ENCODE measurements around the gene PELI2. TPM values are rescaled to one million over a fixed set of nuclear protein-coding genes. Genes with fewer than 3 reads are reported as not detected.

PELI2 gene
- total RNA-seq, 4 donors from 2014 or later = 2.5 to 5.8 (median 4.2) TPM

- TF ChIP-seq POLR2A (IDR thresholded peaks at IDR 0.05) (no peak), CTCF (IDR thresholded peaks at IDR 0.05 in 4 of 5, conservative IDR thresholded peaks at IDR 0.05 in 1 of 5) (no peak)
- Histone ChIP-seq H3K27me3 (no peaks in the 10 kb centered on the region), H3K9me3 (no peaks in the 10 kb centered on the region), H3K27ac (no peak overlapping the region), H3K36me3 (no peaks in the 10 kb centered on the region), H3K4me1 (no peaks in the 10 kb centered on the region), H3K4me3 (no peak overlapping the region)
- no peak for ATAC-seq
- in situ Hi-C loops (cut with MboI; ENCODE audit: low sequenced_read_pairs in 4 of 4) (no loop called here), intact Hi-C loops (cut with DNase I; ENCODE audit: low total_unique reads) (no loop called here)
- no peak for DNase-seq
These were observed 19.6 kb downstream of the PELI2 start for GRCh38 chr14:56137849-56138248.

- in situ Hi-C loops (cut with MboI; ENCODE audit: low sequenced_read_pairs in 4 of 4) (no loop called here), intact Hi-C loops (cut with DNase I; ENCODE audit: low total_unique reads) (no loop called here)
- H3K9me3 ChIP-seq = no peaks in the 10 kb centered on the region
- H3K4me1 ChIP-seq = no peaks in the 10 kb centered on the region
- DNase-seq (no peak), ATAC-seq (no peak)
- H3K27ac ChIP-seq = no peak overlapping the region
- H3K36me3 ChIP-seq = no peaks in the 10 kb centered on the region
- TF ChIP-seq CTCF (IDR thresholded peaks at IDR 0.05 in 4 of 5, conservative IDR thresholded peaks at IDR 0.05 in 1 of 5) (no peak), POLR2A (IDR thresholded peaks at IDR 0.05) (no peak)
- no peak overlapping the region for H3K4me3 ChIP-seq
- H3K27me3 ChIP-seq = no peaks in the 10 kb centered on the region
These were observed 20.7 kb downstream of the PELI2 start for GRCh38 chr14:56138928-56139327.

- H3K27me3 ChIP-seq = no peaks in the 10 kb centered on the region
- H3K4me3 ChIP-seq = no peak overlapping the region
- no peaks in the 10 kb centered on the region for H3K36me3 ChIP-seq
- no peak for DNase-seq
- intact Hi-C loops (cut with DNase I; ENCODE audit: low total_unique reads) = no loop called here
- TF ChIP-seq CTCF (IDR thresholded peaks at IDR 0.05 in 4 of 5, conservative IDR thresholded peaks at IDR 0.05 in 1 of 5) = no peak
- H3K4me1 ChIP-seq = no peaks in the 10 kb centered on the region
- ATAC-seq = no peak
- in situ Hi-C loops (cut with MboI; ENCODE audit: low sequenced_read_pairs in 4 of 4) = no loop called here
- no peak overlapping the region for H3K27ac ChIP-seq
- H3K9me3 ChIP-seq = no peaks in the 10 kb centered on the region
These were observed 24.1 kb downstream of the PELI2 start for GRCh38 chr14:56142314-56142713.

GRCh38 chr14:56143025-56143424, 24.8 kb downstream of the PELI2 start:
- no peaks in the 10 kb centered on the region for H3K36me3 ChIP-seq
- ATAC-seq = no peak
- no peaks in the 10 kb centered on the region for H3K9me3 ChIP-seq
- no peak overlapping the region for H3K4me3 ChIP-seq
- no peaks in the 10 kb centered on the region for H3K27me3 ChIP-seq
- in situ Hi-C loops (cut with MboI; ENCODE audit: low sequenced_read_pairs in 4 of 4) (no loop called here), intact Hi-C loops (cut with DNase I; ENCODE audit: low total_unique reads) (no loop called here)
- H3K27ac ChIP-seq = no peak overlapping the region
- TF ChIP-seq POLR2A (IDR thresholded peaks at IDR 0.05) = no peak
- TF ChIP-seq CTCF (IDR thresholded peaks at IDR 0.05 in 4 of 5, conservative IDR thresholded peaks at IDR 0.05 in 1 of 5) = no peak
- no peak for DNase-seq
- no peaks in the 10 kb centered on the region for H3K4me1 ChIP-seq

- Histone ChIP-seq H3K4me3 (no peak overlapping the region), H3K36me3 (no peaks in the 10 kb centered on the region), H3K27ac (no peak overlapping the region), H3K27me3 (no peaks in the 10 kb centered on the region), H3K4me1 (peaks cover 0 to 5% of the 10 kb centered on the region in 2 donors), H3K9me3 (no peaks in the 10 kb centered on the region)
- DNase-seq (no peak), ATAC-seq (no peak)
- in situ Hi-C loops (cut with MboI; ENCODE audit: low sequenced_read_pairs in 4 of 4) (no loop called here), intact Hi-C loops (cut with DNase I; ENCODE audit: low total_unique reads) (no loop called here)
- TF ChIP-seq POLR2A (IDR thresholded peaks at IDR 0.05) = no peak
- TF ChIP-seq CTCF (IDR thresholded peaks at IDR 0.05 in 4 of 5, conservative IDR thresholded peaks at IDR 0.05 in 1 of 5) = no peak
These were observed 26.0 kb downstream of the PELI2 start for GRCh38 chr14:56144176-56144575.
